HCEC 1CT (cell line): Measurements from ENCODE around the gene SV2C.
"Not testable (repeated sequence)": the region's sequence is repeated elsewhere in the genome, so short reads cannot be mapped to it uniquely, and the experiment has no call there.

ENCODE experiments used
- DNase-seq: peaks from one replicate; pipeline ENCODE4 v3.0.0-alpha.2; 2017

The SV2C gene

GRCh38 chr5:76269259-76269931 is 186.2 kb downstream of the SV2C start:
- no peak for DNase-seq

GRCh38 chr5:76269932-76270610 is 186.9 kb downstream of the SV2C start:
- DNase-seq = no peak

- no peak for DNase-seq
Observed at GRCh38 chr5:76271836-76272235, 188.7 kb downstream of the SV2C start.

GRCh38 chr5:76273206-76273885 is 190.2 kb downstream of the SV2C start:
- no peak for DNase-seq

GRCh38 chr5:76274571-76274970 is 191.4 kb downstream of the SV2C start:
- DNase-seq = no peak

- DNase-seq = no peak
Observed at GRCh38 chr5:76277736-76278135, 194.6 kb downstream of the SV2C start.

GRCh38 chr5:76278261-76278789 is 195.1 kb downstream of the SV2C start:
- DNase-seq = no peak

GRCh38 chr5:76280494-76280893 is 197.3 kb downstream of the SV2C start:
- no peak for DNase-seq

- DNase-seq = no peak
Observed at GRCh38 chr5:76283670-76284069, 200.5 kb downstream of the SV2C start.

- no peak for DNase-seq
Observed at GRCh38 chr5:76289692-76290091, 206.5 kb downstream of the SV2C start.

- no peak for DNase-seq
Observed at GRCh38 chr5:76290321-76290757, 207.2 kb downstream of the SV2C start.

- no peak for DNase-seq
Observed at GRCh38 chr5:76291305-76292077, 208.3 kb downstream of the SV2C start.

- DNase-seq = no peak
Observed at GRCh38 chr5:76292620-76293322, 209.6 kb downstream of the SV2C start.

GRCh38 chr5:76294573-76294972 is 211.4 kb downstream of the SV2C start:
- no peak for DNase-seq

GRCh38 chr5:76298852-76299251 is 215.7 kb downstream of the SV2C start:
- no peak for DNase-seq

- DNase-seq = no peak
Observed at GRCh38 chr5:76299592-76299991, 216.4 kb downstream of the SV2C start.

GRCh38 chr5:76301932-76302331 is 218.7 kb downstream of the SV2C start:
- DNase-seq = not testable (repeated sequence)

- not testable (repeated sequence) for DNase-seq
Observed at GRCh38 chr5:76302661-76303060, 219.5 kb downstream of the SV2C start.

- DNase-seq = no peak
Observed at GRCh38 chr5:76303921-76304320, 220.7 kb downstream of the SV2C start.

GRCh38 chr5:76305269-76305668 is 222.1 kb downstream of the SV2C start:
- no peak for DNase-seq

GRCh38 chr5:76305775-76306174 is 222.6 kb downstream of the SV2C start:
- DNase-seq = no peak

- no peak for DNase-seq
Observed at GRCh38 chr5:76310208-76310607, 227.0 kb downstream of the SV2C start.
